ENCODE data around the gene AHI1. TPM values are rescaled to one million over a fixed set of nuclear protein-coding genes. Genes with fewer than 3 reads are reported as not detected.

The AHI1 gene
- total RNA-seq, 1 donor from 2014 or later: 30.7 TPM

- no peak for DNase-seq (ENCODE audit: low spot score)
These were observed 163.4 kb downstream of the AHI1 start for GRCh38 chr6:135334169-135334568.

- no peak for DNase-seq (ENCODE audit: low spot score)
These were observed 166.5 kb downstream of the AHI1 start for GRCh38 chr6:135331002-135331401.

GRCh38 chr6:135329851-135330803, 167.4 kb downstream of the AHI1 start:
- no peak for DNase-seq (ENCODE audit: low spot score)

GRCh38 chr6:135328136-135328535, 169.4 kb downstream of the AHI1 start:
- no peak for DNase-seq (ENCODE audit: low spot score)

GRCh38 chr6:135325624-135326424, 171.7 kb downstream of the AHI1 start:
- DNase-seq (ENCODE audit: low spot score): no peak

- no peak for DNase-seq (ENCODE audit: low spot score)
These were observed 173.0 kb downstream of the AHI1 start for GRCh38 chr6:135324531-135324930.

- DNase-seq (ENCODE audit: low spot score): no peak
These were observed 173.6 kb downstream of the AHI1 start for GRCh38 chr6:135323979-135324378.

GRCh38 chr6:135323202-135323668, 174.3 kb downstream of the AHI1 start:
- DNase-seq (ENCODE audit: low spot score): no peak

- DNase-seq (ENCODE audit: low spot score): no peak
These were observed 174.9 kb downstream of the AHI1 start for GRCh38 chr6:135322427-135323201.

- DNase-seq (ENCODE audit: low spot score): no peak
These were observed 176.6 kb downstream of the AHI1 start for GRCh38 chr6:135320721-135321621.

- DNase-seq (ENCODE audit: low spot score): no peak
These were observed 177.7 kb downstream of the AHI1 start for GRCh38 chr6:135319819-135320218.

GRCh38 chr6:135318738-135319469, 178.6 kb downstream of the AHI1 start:
- no peak for DNase-seq (ENCODE audit: low spot score)

GRCh38 chr6:135314543-135314942, 183.0 kb downstream of the AHI1 start:
- DNase-seq (ENCODE audit: low spot score): no peak

- no peak for DNase-seq (ENCODE audit: low spot score)
These were observed 185.9 kb downstream of the AHI1 start for GRCh38 chr6:135311446-135312200.

- no peak for DNase-seq (ENCODE audit: low spot score)
These were observed 187.2 kb downstream of the AHI1 start for GRCh38 chr6:135310291-135310690.

- no peak for DNase-seq (ENCODE audit: low spot score)
These were observed 190.7 kb downstream of the AHI1 start for GRCh38 chr6:135306740-135307420.

- no peak for DNase-seq (ENCODE audit: low spot score)
These were observed 191.4 kb downstream of the AHI1 start for GRCh38 chr6:135306166-135306565.

GRCh38 chr6:135305684-135306083, 191.9 kb downstream of the AHI1 start:
- DNase-seq (ENCODE audit: low spot score): no peak

Measured in mesenteric fat pad (tissue), 1 donor.